ENCODE results near the gene IL36RN.

IL36RN gene

DNA sequence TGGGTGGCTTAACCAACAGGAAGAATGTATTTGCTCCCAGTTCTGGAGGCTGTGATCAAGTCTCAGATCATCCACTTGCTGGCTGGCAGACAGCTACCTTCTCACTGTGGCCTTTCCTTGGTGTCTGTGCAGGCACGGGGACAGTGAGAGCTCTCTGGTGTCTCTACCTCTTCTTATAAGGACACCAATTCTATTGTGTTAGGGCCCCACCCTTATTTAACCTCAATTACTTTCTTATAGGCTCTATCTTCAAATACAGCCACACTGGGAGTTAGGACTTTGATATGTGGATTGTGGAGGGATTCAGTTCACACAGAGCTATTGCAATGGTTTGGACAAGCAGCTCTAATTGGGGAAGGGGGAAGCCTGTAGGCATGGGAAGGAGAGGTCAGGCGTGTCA, 43.1 kb downstream of the IL36RN start:
- no peak for DNase-seq (ENCODE audit: low spot score)

DNA sequence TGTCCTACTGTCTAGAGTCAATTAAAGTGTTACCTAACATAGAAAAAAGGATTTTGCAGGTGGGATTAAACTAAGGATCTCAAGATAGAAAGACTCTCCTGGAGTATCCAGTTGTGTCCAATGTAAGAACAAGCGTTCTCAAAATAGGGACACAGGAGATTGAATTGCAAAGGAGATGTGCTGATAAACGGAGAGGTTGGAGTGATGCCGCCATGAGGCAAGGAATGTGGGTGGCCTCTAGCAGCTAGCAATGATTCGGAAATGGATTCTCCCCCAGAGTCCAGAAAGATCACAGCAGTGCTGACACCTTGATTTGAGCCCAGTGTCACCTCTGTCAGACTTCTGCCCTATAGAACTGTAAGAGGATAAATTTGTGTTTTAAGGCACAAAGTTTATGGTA, 44.3 kb downstream of the IL36RN start:
- DNase-seq (ENCODE audit: low spot score): no peak

DNA sequence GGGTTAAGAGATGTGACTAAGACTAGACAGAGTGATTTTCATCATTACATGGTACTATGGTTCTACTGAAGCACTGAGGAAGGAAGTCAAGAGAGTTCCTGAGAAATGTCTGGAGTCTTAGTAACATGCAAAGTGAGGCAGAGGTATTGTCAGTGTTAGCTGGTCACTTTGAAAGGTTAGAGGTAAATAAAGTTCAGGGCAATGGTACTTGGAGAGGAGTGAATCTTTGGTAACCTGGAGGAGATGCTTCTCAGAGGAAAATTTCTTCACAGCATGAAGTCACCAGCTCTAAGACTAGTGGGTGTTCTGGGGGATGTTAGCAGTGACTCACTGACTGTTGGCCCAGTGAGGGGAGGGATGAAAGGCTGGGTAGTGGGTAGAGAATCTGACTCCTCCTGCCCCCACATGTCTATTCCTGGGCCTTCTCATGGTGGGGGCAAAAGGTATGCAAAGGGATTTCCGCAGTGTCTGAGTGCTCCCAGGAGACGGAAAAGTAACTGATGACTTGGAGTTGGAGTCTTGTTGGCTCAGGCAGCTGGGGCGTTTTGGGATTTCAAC, 45.1 kb downstream of the IL36RN start:
- peak; percentile 43 for DNase-seq (ENCODE audit: low spot score)

DNA sequence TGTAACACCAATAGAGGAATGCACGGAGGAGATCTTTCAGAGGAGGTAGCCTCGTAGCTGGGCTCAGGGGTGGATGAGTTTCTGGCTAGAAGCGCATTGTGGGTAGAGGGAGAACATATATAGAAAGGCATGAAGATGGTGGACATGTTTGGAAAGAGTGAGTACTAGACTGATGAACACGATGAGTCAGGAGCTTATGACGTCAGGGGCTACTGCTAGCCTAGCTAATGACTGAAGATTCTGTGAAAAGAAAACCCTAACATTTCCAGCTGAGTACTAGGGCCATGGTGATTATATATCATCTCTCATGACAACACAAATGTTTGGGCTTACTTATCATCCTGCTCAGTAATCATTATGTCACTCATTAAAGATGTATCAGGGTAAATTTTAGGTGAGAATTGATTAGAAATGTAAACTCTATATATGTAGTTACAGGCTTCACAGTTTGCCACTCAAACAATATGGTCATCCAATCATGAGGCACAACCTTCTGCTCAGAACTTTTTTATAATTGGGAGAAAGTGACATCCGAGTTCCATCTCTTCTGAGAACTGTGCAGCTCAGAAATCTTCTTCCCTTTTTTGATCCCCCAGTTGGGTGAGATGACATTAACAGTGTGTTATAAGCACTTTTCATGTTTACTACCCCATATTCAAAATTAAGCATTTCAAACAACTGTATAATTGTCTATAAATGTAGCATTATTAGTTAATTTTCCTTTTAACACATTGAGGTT, 46.2 kb downstream of the IL36RN start:
- no peak for DNase-seq (ENCODE audit: low spot score)

DNA sequence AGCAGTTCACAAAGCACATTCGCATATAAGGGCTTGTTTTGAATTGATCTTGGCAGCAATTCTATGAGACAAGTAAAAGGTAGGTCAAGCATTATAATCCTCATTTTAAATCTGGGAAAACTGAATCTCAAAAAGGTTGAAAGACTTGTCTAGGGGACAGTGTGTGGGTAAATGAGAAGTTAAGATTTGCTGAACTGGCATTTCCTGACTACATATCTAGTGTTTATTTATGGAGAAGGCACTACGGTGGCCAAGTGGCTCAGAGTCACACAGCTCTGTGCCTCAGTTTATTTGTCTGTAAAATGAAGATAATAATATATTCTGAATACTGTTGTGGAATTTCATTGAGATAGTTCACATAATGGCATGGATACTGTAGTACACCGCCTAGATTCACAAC, 52.1 kb downstream of the IL36RN start:
- no peak for DNase-seq (ENCODE audit: low spot score)

DNA sequence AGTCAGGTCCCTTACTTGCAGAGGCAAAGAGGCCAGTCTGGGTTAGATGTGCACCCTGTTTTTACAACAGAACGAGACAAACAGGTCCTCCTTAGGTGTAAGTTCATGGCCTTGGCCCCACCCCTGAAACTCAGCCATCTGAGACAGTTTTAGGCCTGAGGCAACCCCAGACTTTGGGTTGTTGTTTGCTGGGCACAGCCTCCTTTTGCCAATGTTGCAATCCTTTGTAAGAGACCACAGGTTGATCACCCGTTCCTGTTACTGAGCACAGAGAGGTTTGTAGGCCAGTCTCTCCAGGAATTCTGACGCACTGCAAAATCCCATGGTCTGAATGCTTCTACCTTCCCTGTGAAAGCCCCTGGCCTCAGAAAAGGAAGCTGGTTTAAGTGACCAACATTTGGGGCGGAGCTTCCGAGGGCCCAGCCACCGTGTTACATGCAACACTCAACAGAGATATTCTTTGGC, 52.9 kb downstream of the IL36RN start:
- DNase-seq (ENCODE audit: low spot score): no peak

DNA sequence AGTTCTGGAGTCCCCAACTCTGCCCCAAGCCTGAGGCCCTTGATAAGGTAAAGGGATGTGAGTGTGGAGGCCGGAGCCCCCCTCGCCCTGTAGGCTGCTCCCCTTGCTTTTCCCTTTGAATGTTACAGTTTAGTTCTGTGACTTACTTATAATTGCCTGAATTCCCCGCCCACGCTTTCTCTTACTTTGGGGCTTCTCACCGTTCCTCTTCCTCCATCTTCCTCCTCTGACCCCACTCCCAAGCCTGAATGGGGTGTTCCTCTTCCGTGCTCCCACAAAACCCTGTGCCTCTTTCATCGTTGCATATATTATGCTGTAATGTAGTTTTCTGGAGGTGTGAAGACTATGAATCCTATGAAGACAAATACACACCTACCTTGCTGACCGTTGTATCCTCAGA, 53.4 kb downstream of the IL36RN start:
- DNase-seq (ENCODE audit: low spot score): no peak

DNA sequence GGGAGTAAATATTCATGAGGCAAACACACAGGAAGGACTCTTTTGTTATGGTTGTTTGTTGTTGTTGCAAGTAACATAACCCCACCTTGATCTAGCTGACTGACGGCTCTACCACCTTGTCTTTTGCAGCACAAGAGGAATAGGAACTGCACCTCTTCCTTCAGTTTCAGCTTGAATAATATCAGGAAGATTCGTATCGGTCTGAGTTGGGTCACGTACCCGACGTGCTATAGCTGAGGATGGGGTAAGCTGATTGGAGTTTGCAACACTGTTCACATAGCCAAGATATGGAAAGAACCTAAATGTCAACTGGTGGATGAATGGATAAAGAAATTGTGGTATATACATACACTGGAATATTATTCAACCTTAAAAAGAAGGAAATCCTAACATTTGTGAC, 53.9 kb downstream of the IL36RN start:
- DNase-seq (ENCODE audit: low spot score): no peak

DNA sequence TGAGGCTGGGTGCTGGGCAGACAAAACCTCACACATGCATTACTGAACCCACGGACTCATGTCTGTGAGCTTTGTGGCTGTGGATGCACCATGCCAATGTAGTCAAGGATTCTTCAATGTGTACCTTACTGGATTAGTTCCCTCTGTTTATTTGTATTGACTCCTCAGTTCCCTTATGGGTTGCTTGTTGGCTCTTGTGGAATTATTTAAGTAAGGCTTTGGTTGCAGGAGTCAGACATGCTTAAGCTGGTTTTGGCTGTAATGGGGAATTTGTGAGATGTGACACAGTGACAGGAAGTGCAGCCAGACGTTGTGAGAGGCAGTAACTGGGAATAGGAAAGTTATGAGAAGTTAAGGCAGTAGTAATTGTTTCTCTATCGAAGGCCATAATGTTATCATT, 54.8 kb downstream of the IL36RN start:
- DNase-seq (ENCODE audit: low spot score): no peak
